ES-I3 (cell line): ENCODE measurements around the gene NHLRC1.

Experiments
- H3K36me3 ChIP-seq: 2 replicates; pipeline ENCODE4 v1.6.1; 2013; ENCODE audit warnings: mild to moderate bottlenecking, low read length, control low read depth, moderate library complexity; ENCODE audit not compliant: insufficient read depth
- H3K4me1 ChIP-seq: 2 replicates; pipeline ENCODE4 v1.6.1; 2013; ENCODE audit warnings: mild to moderate bottlenecking, control low read depth, low read length; ENCODE audit not compliant: insufficient read depth
- H3K9ac ChIP-seq: 2 replicates; pipeline ENCODE4 v1.6.1; 2013; ENCODE audit warnings: low read depth, mild to moderate bottlenecking, low read length, moderate library complexity
- H3K9me3 ChIP-seq: 2 replicates; pipeline ENCODE4 v1.6.1; 2013; ENCODE audit warnings: mild to moderate bottlenecking, low read length, moderate library complexity; ENCODE audit not compliant: control insufficient read depth, insufficient read depth

Gene NHLRC1

DNA sequence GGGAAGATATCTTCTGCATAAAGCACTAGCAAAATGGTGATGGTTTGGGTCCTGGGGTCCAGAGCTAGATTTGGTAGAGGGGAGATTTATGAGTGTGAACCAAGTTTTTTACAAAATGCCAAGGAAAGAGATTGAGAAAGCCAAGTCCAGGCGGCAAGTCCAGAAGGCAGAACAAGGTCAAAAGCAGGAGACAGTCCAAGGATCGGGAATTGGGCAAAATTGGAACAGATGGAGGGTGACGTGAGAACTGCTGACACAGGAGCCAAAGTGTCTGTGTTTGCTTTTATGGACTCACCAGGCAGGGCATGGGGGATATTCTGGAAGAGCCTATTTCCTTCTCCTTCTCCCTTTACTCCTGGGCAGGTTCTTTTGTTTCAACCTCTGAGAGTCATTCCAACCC is 4.1 kb downstream of the NHLRC1 start:
- H3K9me3 ChIP-seq: no peaks in the 10 kb centered on the region

GRCh38 chr6:18117136-18117535 is 5.3 kb downstream of the NHLRC1 start:
- Histone ChIP-seq H3K36me3 (no peaks in the 10 kb centered on the region; the same call in 1 of the 2 replicates), H3K4me1 (no peaks in the 10 kb centered on the region; the same call in 1 of the 2 replicates), H3K9me3 (no peaks in the 10 kb centered on the region), H3K9ac (no peak overlapping the region)

More for the DNA sequence above, 4.1 kb downstream of the NHLRC1 start:
- no peak overlapping the region for H3K9ac ChIP-seq
- H3K36me3 ChIP-seq: no peaks in the 10 kb centered on the region; the same call in 1 of the 2 replicates
- H3K4me1 ChIP-seq: no peaks in the 10 kb centered on the region; the same call in 1 of the 2 replicates

DNA sequence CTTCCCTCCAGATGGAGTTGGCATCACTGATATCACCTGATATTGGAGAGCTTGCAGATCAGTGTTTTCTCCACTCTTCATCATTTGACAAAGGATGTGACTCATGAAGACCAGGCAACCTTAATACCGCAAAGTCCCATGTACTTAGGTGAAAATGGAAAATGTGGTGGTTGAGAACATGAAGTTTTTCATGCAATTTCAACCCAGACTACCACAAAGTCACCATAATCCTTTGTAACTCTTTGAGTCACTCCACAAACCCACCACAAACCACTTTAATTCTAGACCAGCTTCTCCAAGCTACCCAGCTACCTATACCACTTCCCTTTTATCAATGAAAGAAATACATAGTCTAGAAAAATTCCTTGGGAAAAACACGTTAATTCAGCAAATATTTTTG is 7.1 kb downstream of the NHLRC1 start:
- Histone ChIP-seq H3K4me1 (no peaks in the 10 kb centered on the region), H3K9me3 (no peaks in the 10 kb centered on the region), H3K9ac (no peak overlapping the region), H3K36me3 (no peaks in the 10 kb centered on the region; the same call in 1 of the 2 replicates)

- H3K4me1 ChIP-seq: no peaks in the 10 kb centered on the region
- H3K36me3 ChIP-seq: no peaks in the 10 kb centered on the region; the same call in 1 of the 2 replicates
- H3K9me3 ChIP-seq: no peaks in the 10 kb centered on the region; the same call in 1 of the 2 replicates
- H3K9ac ChIP-seq: no peak overlapping the region
These were observed 12.3 kb downstream of the NHLRC1 start for GRCh38 chr6:18110162-18110561.

DNA sequence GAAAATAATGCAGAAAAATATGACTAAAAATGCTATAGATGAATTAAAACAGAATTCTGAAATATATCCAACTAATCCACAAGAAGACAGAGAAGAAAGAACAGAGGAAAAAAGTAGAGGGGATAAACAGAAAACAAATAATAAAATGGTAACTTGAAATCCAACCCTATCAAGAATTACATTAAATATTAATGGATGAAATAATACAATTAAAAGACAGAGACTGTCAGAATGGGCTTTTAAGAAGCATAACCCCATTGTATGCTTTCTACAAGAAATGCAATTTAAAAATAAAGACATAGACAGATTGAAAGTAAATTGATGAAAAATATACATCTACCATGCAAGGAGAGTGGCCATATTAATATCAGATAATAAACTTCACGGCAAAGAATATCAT is 15.4 kb downstream of the NHLRC1 start:
- Histone ChIP-seq H3K9me3 (no peaks in the 10 kb centered on the region; the same call in none of the 2 replicates), H3K36me3 (no peaks in the 10 kb centered on the region), H3K9ac (no peak overlapping the region), H3K4me1 (no peaks in the 10 kb centered on the region)

DNA sequence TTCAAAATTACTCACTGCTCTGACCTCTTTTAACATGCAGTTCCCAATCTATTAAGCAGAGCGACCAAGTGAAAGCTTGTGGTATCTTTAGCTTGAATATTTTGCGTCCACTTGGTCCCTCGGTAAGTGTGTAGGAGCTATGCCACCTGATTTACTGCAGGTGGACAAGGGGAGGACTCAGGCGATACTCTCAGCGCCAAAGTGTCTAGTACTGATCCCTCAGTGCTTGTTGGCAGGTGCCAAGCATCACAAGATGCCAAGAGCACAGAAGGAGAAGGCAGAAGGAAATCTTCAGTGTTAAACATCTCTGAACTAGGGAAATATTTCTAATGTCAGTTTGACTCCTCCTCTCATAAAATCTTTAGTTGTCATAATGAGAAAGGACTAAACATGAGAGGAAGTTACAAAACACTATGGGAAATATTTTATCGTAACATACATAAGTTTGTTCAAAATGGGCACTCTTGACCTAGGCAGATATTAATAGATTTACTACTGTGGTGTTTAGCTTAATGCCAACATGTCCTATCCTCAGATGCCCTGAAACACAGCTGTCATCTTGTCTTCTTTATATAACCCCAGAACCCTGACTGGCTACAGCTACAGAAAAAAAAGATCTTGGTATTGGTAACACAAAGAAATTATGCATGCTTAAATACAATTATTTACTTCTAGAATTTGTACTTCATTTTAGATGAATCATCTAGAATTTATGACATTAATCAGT is 19.5 kb downstream of the NHLRC1 start:
- Histone ChIP-seq H3K9me3 (no peaks in the 10 kb centered on the region; the same call in none of the 2 replicates), H3K36me3 (no peaks in the 10 kb centered on the region)

DNA sequence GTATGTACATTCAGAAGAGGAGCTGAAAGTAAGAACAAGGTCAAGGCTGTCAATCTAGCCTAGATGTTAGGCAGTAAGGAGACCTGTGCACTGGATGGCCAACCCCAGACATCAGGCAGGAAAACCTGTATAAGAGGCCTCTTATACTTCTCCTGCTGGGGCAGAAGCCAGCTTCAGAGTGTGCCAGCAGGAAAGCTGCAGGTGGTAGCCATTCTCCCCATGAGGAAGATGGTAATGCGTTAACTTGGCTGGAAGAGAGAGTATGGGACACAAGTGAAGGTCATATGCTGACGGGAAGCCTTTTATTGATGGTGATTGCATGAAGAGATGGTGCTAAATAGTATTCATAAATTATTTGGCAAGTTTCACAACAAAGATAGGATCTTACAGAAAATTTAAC is 20.6 kb downstream of the NHLRC1 start:
- Histone ChIP-seq H3K9me3 (no peaks in the 10 kb centered on the region; the same call in 1 of the 2 replicates), H3K9ac (no peak overlapping the region), H3K4me1 (no peaks in the 10 kb centered on the region), H3K36me3 (no peaks in the 10 kb centered on the region)

More for the DNA sequence above, 19.5 kb downstream of the NHLRC1 start:
- Histone ChIP-seq H3K9ac (no peak overlapping the region), H3K4me1 (no peaks in the 10 kb centered on the region)

DNA sequence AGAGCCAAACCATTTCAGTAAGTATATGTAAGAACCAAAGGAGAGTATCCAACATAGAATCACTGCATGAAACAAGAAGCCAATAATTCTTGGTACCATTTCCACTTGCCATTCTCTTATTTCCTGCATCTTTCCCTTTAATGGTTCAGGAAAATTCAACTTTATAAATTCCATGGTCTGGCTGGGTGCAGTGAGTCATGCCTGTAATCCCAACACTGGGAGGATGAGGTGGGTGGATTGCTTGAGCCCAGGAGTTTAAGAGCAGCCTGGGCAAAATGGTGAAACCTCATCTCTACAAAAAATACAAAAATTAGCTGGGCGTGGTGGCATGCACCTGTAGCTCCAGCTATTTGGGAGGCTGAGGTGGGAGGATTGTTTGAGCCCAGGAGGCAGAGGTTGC is 21.2 kb downstream of the NHLRC1 start:
- Histone ChIP-seq H3K36me3 (no peaks in the 10 kb centered on the region), H3K4me1 (no peaks in the 10 kb centered on the region), H3K9me3 (no peaks in the 10 kb centered on the region; the same call in 1 of the 2 replicates), H3K9ac (no peak overlapping the region)

GRCh38 chr6:18100296-18100695 is 22.2 kb downstream of the NHLRC1 start:
- no peaks in the 10 kb centered on the region for H3K4me1 ChIP-seq
- no peak overlapping the region for H3K9ac ChIP-seq
- H3K36me3 ChIP-seq: no peaks in the 10 kb centered on the region
- no peaks in the 10 kb centered on the region; the same call in 1 of the 2 replicates for H3K9me3 ChIP-seq

GRCh38 chr6:18099511-18099910 is 23.0 kb downstream of the NHLRC1 start:
- Histone ChIP-seq H3K9me3 (no peaks in the 10 kb centered on the region), H3K9ac (no peak overlapping the region), H3K36me3 (no peaks in the 10 kb centered on the region), H3K4me1 (no peaks in the 10 kb centered on the region)

- no peaks in the 10 kb centered on the region for H3K4me1 ChIP-seq
- 0 out of 2 replicates have a peak, but pooled peaks cover 1% of the 10 kb centered on the region for H3K9me3 ChIP-seq
- no peaks in the 10 kb centered on the region for H3K36me3 ChIP-seq
- H3K9ac ChIP-seq: no peak overlapping the region
These were observed 26.1 kb downstream of the NHLRC1 start for GRCh38 chr6:18096423-18096822.

GRCh38 chr6:18091382-18091781 is 31.1 kb downstream of the NHLRC1 start:
- H3K36me3 ChIP-seq: no peaks in the 10 kb centered on the region
- no peak overlapping the region for H3K9ac ChIP-seq
- no peaks in the 10 kb centered on the region for H3K4me1 ChIP-seq
- H3K9me3 ChIP-seq: peaks cover 10% of the 10 kb centered on the region

GRCh38 chr6:18090349-18090786 is 32.1 kb downstream of the NHLRC1 start:
- Histone ChIP-seq H3K9ac (no peak overlapping the region), H3K36me3 (no peaks in the 10 kb centered on the region), H3K4me1 (no peaks in the 10 kb centered on the region), H3K9me3 (peaks cover 10% of the 10 kb centered on the region)

DNA sequence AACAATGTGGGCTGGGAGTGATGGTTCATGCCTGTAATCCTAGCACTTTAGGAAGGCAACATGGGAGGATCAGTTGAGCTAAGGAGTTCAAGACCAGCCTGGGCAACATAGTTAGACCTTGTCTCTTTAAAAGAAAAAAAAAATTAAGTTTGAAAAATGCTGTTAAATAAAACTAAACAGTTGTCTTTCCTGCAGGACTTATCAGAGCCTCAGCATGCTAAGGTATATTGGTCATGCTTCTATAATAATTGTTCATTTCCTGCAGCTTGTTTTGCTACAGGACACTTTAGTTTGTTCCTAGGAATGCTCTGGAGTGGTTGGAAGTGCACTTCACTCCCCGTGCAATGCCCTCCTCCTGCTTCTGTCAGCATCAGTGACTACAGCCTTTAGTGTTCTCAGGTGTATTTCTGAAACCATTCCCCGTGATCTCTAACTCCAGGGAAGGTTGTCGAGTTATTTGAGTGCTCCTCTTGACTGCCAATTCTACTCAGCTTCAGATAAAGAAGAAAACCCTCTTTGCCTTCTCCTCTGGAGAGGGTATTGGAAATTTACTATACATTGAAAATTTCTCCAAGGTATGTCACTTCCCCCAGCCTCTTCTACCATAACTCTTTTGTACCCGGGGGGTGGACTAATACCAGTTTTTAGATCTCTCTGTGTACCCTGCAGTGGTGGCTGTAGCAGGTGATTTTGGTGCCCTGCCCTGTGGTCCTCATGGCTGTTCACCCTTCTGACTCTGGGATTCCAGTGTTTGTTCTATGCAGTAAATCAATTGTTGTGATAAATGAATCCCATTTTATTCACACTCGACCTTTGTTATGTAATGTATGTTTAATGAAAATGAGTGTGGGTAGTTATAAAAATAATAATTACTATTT is 33.8 kb downstream of the NHLRC1 start:
- peaks cover 10% of the 10 kb centered on the region for H3K9me3 ChIP-seq
- no peak overlapping the region for H3K9ac ChIP-seq
- H3K36me3 ChIP-seq: no peaks in the 10 kb centered on the region
- H3K4me1 ChIP-seq: no peaks in the 10 kb centered on the region
